ENCODE results near the gene COG4. TPM values are rescaled to one million over a fixed set of nuclear protein-coding genes. Genes with fewer than 3 reads are reported as not detected.

The COG4 gene
- total and polyA plus RNA-seq, 9 donors, result 30.6 to 48.2 (median 39.2) TPM

DNA sequence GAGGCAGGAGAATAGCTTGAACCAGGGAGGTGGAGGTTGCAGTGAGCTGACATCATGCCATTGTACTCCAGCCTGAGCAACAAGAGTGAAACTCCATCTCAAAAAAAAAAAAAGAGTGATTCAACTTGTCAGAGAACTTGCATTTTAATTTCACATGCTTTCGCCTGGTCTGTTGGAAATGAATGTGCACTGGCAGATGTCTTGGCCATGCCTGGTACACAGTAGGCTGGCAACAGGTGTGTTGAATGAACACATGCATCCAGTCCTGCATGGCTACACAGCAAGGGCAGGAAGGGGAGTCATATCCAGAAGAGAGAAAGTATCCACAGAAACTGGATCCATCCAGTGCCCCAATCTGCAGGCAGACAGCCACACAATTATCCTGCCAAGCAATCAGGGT is 11.5 kb downstream of the COG4 start:
- WGBS (ENCODE audit: insufficient coverage), result 100% methylated on average over 1 of the region's 1 CpG
- no peaks in the 10 kb centered on the region for H3K4me1 ChIP-seq (ENCODE audit: control insufficient read depth, insufficient read depth, low read length)
- no peaks in the 10 kb centered on the region for H3K9me3 ChIP-seq (replicated peaks; ENCODE audit: control insufficient read depth, low read depth, low read length)
- no peak overlapping the region for H3K4me3 ChIP-seq (ENCODE audit: low read length)
- H3K36me3 ChIP-seq (ENCODE audit: control insufficient read depth, insufficient read depth, low read length), result peaks cover 65% of the 10 kb centered on the region
- no peak overlapping the region for H3K27ac ChIP-seq (ENCODE audit: low read length)
- no peaks in the 10 kb centered on the region for H3K27me3 ChIP-seq (ENCODE audit: control insufficient read depth, insufficient read depth, low read length)
- DNase-seq, result no peak

GRCh38 chr16:70510216-70510615 is 13.1 kb downstream of the COG4 start:
- no peak overlapping the region for H3K4me3 ChIP-seq (ENCODE audit: low read length)
- H3K9me3 ChIP-seq (replicated peaks; ENCODE audit: control insufficient read depth, low read depth, low read length), result no peaks in the 10 kb centered on the region
- 80% methylated on average over 2 of the region's 3 CpGs for WGBS (ENCODE audit: insufficient coverage)
- H3K27me3 ChIP-seq (ENCODE audit: control insufficient read depth, insufficient read depth, low read length), result no peaks in the 10 kb centered on the region
- no peaks in the 10 kb centered on the region for H3K4me1 ChIP-seq (ENCODE audit: control insufficient read depth, insufficient read depth, low read length)
- H3K36me3 ChIP-seq (ENCODE audit: control insufficient read depth, insufficient read depth, low read length), result peaks cover 56% of the 10 kb centered on the region
- no peak overlapping the region for H3K27ac ChIP-seq (ENCODE audit: low read length)
- no peak for DNase-seq

DNA sequence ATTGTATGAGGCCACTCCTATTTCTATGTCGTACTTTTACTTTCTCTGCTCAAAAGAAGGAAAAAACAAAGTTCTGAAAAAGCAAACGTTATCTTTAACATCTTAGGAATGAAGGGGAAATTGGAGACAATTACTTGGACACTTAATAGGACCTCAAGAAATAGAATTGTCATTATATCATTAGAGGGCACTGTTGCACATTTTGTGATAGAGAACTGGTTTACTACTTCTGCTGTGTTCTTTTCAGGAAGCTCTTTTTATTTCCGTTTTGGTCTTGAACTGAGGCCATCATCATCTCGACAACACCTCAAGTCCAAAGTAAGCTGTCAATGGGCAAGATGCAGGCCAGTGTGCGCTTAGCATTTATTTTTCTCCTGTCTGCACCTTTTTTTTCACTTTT is 14.6 kb downstream of the COG4 start:
- Histone ChIP-seq H3K4me1 (ENCODE audit: control insufficient read depth, insufficient read depth, low read length) (no peaks in the 10 kb centered on the region), H3K9me3 (replicated peaks; ENCODE audit: control insufficient read depth, low read depth, low read length) (no peaks in the 10 kb centered on the region), H3K27ac (ENCODE audit: low read length) (no peak overlapping the region), H3K27me3 (ENCODE audit: control insufficient read depth, insufficient read depth, low read length) (no peaks in the 10 kb centered on the region), H3K4me3 (ENCODE audit: low read length) (no peak overlapping the region), H3K36me3 (ENCODE audit: control insufficient read depth, insufficient read depth, low read length) (peaks cover 49% of the 10 kb centered on the region)
- DNase-seq, result no peak
- WGBS (ENCODE audit: insufficient coverage), result 54% methylated on average over 3 of the region's 5 CpGs

DNA sequence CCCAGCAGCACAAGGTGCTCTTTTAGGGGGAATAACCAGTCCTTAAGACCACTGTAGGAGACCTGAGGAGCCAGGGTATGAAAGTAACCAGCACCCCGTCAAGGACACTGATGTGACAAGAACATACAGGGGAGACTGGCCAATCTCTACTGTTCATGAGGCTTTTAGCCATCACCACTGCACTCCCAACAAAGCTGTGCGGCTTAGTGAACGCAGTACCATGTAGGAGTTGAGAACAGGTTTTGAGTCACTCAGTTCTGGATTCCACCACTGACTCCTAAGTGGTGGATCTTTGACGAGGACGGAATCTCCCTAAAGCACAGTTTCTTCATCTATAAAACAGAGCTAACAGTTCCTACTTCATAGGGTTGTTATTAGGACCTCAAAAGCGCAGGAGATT is 26.8 kb downstream of the COG4 start:
- Histone ChIP-seq H3K27ac (ENCODE audit: low read length) (no peak overlapping the region), H3K9me3 (replicated peaks; ENCODE audit: control insufficient read depth, low read depth, low read length) (no peaks in the 10 kb centered on the region), H3K4me3 (ENCODE audit: low read length) (no peak overlapping the region), H3K27me3 (ENCODE audit: control insufficient read depth, insufficient read depth, low read length) (no peaks in the 10 kb centered on the region), H3K36me3 (ENCODE audit: control insufficient read depth, insufficient read depth, low read length) (peaks cover 63% of the 10 kb centered on the region), H3K4me1 (ENCODE audit: control insufficient read depth, insufficient read depth, low read length) (no peaks in the 10 kb centered on the region)
- DNase-seq, result no peak
- 95% methylated on average over 3 of the region's 6 CpGs for WGBS (ENCODE audit: insufficient coverage)

- H3K27ac ChIP-seq (ENCODE audit: low read length), result no peak overlapping the region
- peaks cover 57% of the 10 kb centered on the region for H3K36me3 ChIP-seq (ENCODE audit: control insufficient read depth, insufficient read depth, low read length)
- DNase-seq, result no peak
- no peak overlapping the region for H3K4me3 ChIP-seq (ENCODE audit: low read length)
- H3K4me1 ChIP-seq (ENCODE audit: control insufficient read depth, insufficient read depth, low read length), result no peaks in the 10 kb centered on the region
- H3K27me3 ChIP-seq (ENCODE audit: control insufficient read depth, insufficient read depth, low read length), result no peaks in the 10 kb centered on the region
- no peaks in the 10 kb centered on the region for H3K9me3 ChIP-seq (replicated peaks; ENCODE audit: control insufficient read depth, low read depth, low read length)
- WGBS (ENCODE audit: insufficient coverage), result 97% methylated on average over 9 of the region's 9 CpGs
These were observed 27.8 kb downstream of the COG4 start for GRCh38 chr16:70495425-70496182.

GRCh38 chr16:70494777-70495176 is 28.6 kb downstream of the COG4 start:
- H3K27ac ChIP-seq (ENCODE audit: low read length), result no peak overlapping the region
- no peaks in the 10 kb centered on the region for H3K9me3 ChIP-seq (replicated peaks; ENCODE audit: control insufficient read depth, low read depth, low read length)
- H3K4me1 ChIP-seq (ENCODE audit: control insufficient read depth, insufficient read depth, low read length), result peaks cover 2% of the 10 kb centered on the region
- H3K4me3 ChIP-seq (ENCODE audit: low read length), result no peak overlapping the region
- no peaks in the 10 kb centered on the region for H3K27me3 ChIP-seq (ENCODE audit: control insufficient read depth, insufficient read depth, low read length)
- no peak for DNase-seq
- WGBS (ENCODE audit: insufficient coverage), result no CpG with 5 or more reads among the region's 2 CpGs
- H3K36me3 ChIP-seq (ENCODE audit: control insufficient read depth, insufficient read depth, low read length), result peaks cover 62% of the 10 kb centered on the region

DNA sequence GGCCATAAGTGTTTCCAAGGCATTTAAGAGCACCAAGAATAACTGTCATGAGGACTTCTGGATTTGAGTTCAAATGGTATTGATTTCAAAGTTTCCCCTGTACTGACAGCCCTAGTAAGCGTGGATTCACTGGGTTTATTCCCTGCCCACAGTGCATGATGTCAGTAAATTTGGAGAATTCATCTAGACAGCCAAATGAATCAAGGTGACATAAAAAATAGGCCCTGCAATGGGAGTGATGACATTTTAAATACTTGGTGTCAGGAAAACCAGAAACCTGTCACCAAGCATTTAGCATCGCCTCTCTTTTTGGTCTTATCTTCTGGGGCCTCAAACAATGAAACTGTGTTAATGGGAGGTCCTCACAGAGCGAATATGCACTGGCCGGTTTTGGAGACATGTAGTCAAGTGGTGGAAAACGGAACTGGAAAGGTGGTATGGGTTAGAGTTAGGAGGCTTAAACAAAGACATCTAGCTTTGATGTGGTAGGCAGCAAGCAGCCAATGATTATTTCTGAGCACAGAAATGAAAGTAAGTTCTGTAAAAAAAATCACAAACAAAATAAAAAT is 29.1 kb downstream of the COG4 start:
- no peak for DNase-seq
- Histone ChIP-seq H3K4me3 (ENCODE audit: low read length) (no peak overlapping the region), H3K27ac (ENCODE audit: low read length) (no peak overlapping the region), H3K4me1 (ENCODE audit: control insufficient read depth, insufficient read depth, low read length) (peaks cover 2% of the 10 kb centered on the region), H3K27me3 (ENCODE audit: control insufficient read depth, insufficient read depth, low read length) (no peaks in the 10 kb centered on the region), H3K36me3 (ENCODE audit: control insufficient read depth, insufficient read depth, low read length) (peaks cover 64% of the 10 kb centered on the region), H3K9me3 (replicated peaks; ENCODE audit: control insufficient read depth, low read depth, low read length) (no peaks in the 10 kb centered on the region)
- WGBS (ENCODE audit: insufficient coverage), result 94% methylated on average over 4 of the region's 5 CpGs

- no peak overlapping the region for H3K27ac ChIP-seq (ENCODE audit: low read length)
- WGBS (ENCODE audit: insufficient coverage), result 73% methylated on average over 1 of the region's 3 CpGs
- no peaks in the 10 kb centered on the region for H3K9me3 ChIP-seq (replicated peaks; ENCODE audit: control insufficient read depth, low read depth, low read length)
- H3K36me3 ChIP-seq (ENCODE audit: control insufficient read depth, insufficient read depth, low read length), result peaks cover 65% of the 10 kb centered on the region
- H3K4me3 ChIP-seq (ENCODE audit: low read length), result no peak overlapping the region
- no peak for DNase-seq
- peaks cover 2% of the 10 kb centered on the region for H3K4me1 ChIP-seq (ENCODE audit: control insufficient read depth, insufficient read depth, low read length)
- H3K27me3 ChIP-seq (ENCODE audit: control insufficient read depth, insufficient read depth, low read length), result no peaks in the 10 kb centered on the region
These were observed 29.6 kb downstream of the COG4 start for GRCh38 chr16:70493802-70494201.

DNA sequence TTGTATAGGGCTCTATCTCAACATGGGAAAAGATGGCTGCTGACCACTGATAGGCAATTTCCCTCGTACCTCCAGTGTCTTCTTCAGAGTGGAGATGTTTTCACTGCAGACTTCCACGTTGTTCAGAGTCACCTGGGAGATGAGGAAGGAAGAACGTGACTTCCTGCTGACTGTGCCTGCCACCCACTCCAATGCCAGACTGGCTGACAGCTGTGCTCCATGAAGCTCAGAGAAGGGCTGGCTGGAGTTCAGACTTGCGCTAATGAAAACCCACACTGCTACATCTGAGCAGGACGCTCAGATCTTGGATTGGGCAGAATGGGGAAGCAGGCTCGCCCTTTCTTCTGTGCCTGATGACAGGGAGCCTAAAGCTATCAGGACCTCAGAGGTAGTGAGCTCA is 33.1 kb downstream of the COG4 start:
- Histone ChIP-seq H3K4me3 (ENCODE audit: low read length) (no peak overlapping the region), H3K4me1 (ENCODE audit: control insufficient read depth, insufficient read depth, low read length) (peaks cover 2% of the 10 kb centered on the region), H3K9me3 (replicated peaks; ENCODE audit: control insufficient read depth, low read depth, low read length) (no peaks in the 10 kb centered on the region), H3K36me3 (ENCODE audit: control insufficient read depth, insufficient read depth, low read length) (peaks cover 55% of the 10 kb centered on the region), H3K27me3 (ENCODE audit: control insufficient read depth, insufficient read depth, low read length) (no peaks in the 10 kb centered on the region), H3K27ac (ENCODE audit: low read length) (no peak overlapping the region)
- WGBS (ENCODE audit: insufficient coverage), result 82% methylated on average over 4 of the region's 6 CpGs
- DNase-seq, result peak; percentile 42

DNA sequence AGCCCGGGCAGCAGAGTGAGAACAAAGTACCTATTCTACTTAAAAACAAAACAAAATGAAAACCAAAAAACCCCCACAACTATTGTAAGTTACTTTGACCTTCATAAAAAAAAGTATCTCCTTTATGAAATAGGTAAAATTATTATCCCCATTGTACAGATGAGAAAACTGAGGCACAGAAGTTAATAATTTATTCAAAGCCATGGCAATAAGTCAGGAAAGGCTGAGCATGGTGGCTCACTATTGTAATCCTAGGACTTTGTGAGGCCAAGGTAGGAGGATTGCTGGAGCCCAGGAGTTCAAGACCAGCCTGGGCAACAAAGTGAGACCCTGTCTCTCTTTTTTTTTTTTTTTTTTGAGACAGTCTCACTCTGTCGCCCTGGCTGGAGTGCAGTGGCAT is 38.5 kb downstream of the COG4 start:
- Histone ChIP-seq H3K9me3 (replicated peaks; ENCODE audit: control insufficient read depth, low read depth, low read length) (no peaks in the 10 kb centered on the region), H3K27me3 (ENCODE audit: control insufficient read depth, insufficient read depth, low read length) (no peaks in the 10 kb centered on the region), H3K4me3 (ENCODE audit: low read length) (no peak overlapping the region), H3K27ac (ENCODE audit: low read length) (no peak overlapping the region), H3K36me3 (ENCODE audit: control insufficient read depth, insufficient read depth, low read length) (peaks cover 65% of the 10 kb centered on the region), H3K4me1 (ENCODE audit: control insufficient read depth, insufficient read depth, low read length) (no peaks in the 10 kb centered on the region)
- no peak for DNase-seq
- WGBS (ENCODE audit: insufficient coverage), result no CpG with 5 or more reads among the region's 2 CpGs
